Peyer's patch (tissue), 4 donors: Measurements from ENCODE around the gene MUSTN1. TPM values are rescaled to one million over a fixed set of nuclear protein-coding genes. Genes with fewer than 3 reads are reported as not detected.

Experiments used
- DNase-seq, 3 donors: peaks; one replicate each; pipeline ENCODE4 v3.0.0-alpha.2; 2017 to 2019
- H3K27ac ChIP-seq, 4 donors: fragments of 200-600 bp; sonication (generic); one replicate each; pipeline ENCODE4 v1.5.1; 2016 to 2019
- H3K27me3 ChIP-seq, 2 donors: fragments of 200-600 bp; sonication (generic); one replicate each; pipeline ENCODE4 v1.5.1; 2019
- H3K36me3 ChIP-seq, 3 donors: fragments of 200-600 bp; sonication (generic); one replicate each; pipeline ENCODE4 v1.5.1; 2016 to 2019
- H3K4me1 ChIP-seq, 4 donors: fragments of 200-600 bp; sonication (generic); one replicate each; pipeline ENCODE4 v1.5.1; 2016 to 2019
- H3K4me3 ChIP-seq, 4 donors: fragments of 200-600 bp; sonication (generic); 1 replicate in 3 of 4; 2 replicates in 1 of 4; pipeline ENCODE4 v1.5.1; 2016 to 2019; ENCODE audit warnings: mild to moderate bottlenecking in 1 of 4
- H3K9me3 ChIP-seq, 4 donors: fragments of 200-600 bp; sonication (generic); one replicate each; pipeline ENCODE4 v1.5.1; 2016 to 2019; ENCODE audit warnings: mild to moderate bottlenecking in 1 of 4
- POLR2A ChIP-seq, 2 donors: fragments of 450-650 bp; IDR thresholded peaks; one replicate each; pipeline ENCODE4 v1.5.1; 2017; ENCODE audit warnings: antibody characterized with exemption in 2 of 2, mild to moderate bottlenecking in 2 of 2, moderate library complexity in 2 of 2
- total RNA-seq, 4 donors: library from RNA; depleted of rRNA; stranded (reverse); fragments of >200 nt; gene quantifications; one replicate each; pipeline ENCODE4 v1.1.0, GENCODE V29; 2016
- TF ChIP-seq, protein P1 (sequence below), 6 experiments: fragments of 450-650 bp in 4 of 6; fragments of 200-600 bp in 2 of 6; sonication (generic) in 1 of 6; IDR thresholded peaks; one replicate each; pipeline ENCODE4 v1.5.1; 2017 to 2019; ENCODE audit warnings: antibody characterized with exemption in 6 of 6, mild to moderate bottlenecking in 3 of 6, moderate library complexity in 1 of 6

The MUSTN1 gene
- total RNA-seq, 4 donors from 2014 or later, result 2.3 to 28.9 (median 11.9) TPM

DNA sequence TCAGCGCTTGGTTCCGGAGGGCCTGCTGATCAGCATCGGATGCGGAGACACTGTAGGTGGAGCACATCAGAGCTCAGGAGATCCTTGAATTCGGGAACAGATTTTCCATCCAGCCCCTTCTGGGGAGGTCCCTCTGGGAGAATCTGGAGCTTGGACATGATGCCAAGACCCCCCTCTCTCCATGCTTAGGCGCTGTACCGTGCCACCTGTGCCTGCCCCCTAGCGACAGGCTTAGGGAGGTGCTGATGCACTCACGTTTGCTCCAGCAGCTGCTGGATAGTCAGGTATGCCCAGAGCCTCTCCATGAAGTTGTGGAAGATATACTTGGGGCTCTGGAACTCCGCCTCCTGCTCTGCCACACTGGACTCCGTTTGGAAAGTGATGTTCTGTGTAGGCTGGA lies 14.1 kb downstream of the MUSTN1 start:
- Histone ChIP-seq H3K9me3 (no peaks in the 10 kb centered on the region), H3K4me3 (no peak overlapping the region), H3K27me3 (no peaks in the 10 kb centered on the region), H3K36me3 (no peaks in the 10 kb centered on the region), H3K27ac (no peak overlapping the region), H3K4me1 (no peaks in the 10 kb centered on the region)
- DNase-seq, result no peak
- TF ChIP-seq, protein P1, sequence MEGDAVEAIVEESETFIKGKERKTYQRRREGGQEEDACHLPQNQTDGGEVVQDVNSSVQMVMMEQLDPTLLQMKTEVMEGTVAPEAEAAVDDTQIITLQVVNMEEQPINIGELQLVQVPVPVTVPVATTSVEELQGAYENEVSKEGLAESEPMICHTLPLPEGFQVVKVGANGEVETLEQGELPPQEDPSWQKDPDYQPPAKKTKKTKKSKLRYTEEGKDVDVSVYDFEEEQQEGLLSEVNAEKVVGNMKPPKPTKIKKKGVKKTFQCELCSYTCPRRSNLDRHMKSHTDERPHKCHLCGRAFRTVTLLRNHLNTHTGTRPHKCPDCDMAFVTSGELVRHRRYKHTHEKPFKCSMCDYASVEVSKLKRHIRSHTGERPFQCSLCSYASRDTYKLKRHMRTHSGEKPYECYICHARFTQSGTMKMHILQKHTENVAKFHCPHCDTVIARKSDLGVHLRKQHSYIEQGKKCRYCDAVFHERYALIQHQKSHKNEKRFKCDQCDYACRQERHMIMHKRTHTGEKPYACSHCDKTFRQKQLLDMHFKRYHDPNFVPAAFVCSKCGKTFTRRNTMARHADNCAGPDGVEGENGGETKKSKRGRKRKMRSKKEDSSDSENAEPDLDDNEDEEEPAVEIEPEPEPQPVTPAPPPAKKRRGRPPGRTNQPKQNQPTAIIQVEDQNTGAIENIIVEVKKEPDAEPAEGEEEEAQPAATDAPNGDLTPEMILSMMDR (IDR thresholded peaks at IDR 0.05), result peak in 4 of 6 experiments; percentile 30 to 41 (median 37)
- no peak for TF ChIP-seq POLR2A (IDR thresholded peaks at IDR 0.05)

DNA sequence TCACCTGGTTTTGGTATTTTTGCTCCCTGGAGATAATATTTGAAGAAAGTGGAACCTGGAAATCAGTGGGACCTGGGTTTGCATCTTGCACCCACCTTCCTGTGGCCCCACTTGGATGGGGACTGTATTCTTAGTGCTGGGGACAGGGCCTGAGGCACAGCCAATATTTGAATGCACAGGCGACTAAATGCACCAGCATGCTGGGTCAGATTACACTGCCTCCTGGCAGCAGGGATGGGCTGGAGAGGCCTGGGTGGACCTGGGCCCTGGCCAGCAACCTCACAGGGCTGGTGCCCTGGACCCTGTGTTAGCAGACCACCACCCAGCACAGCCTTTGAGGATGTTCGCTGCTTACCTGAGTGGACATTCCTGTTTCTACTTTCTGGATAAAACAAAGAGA lies 14.9 kb downstream of the MUSTN1 start:
- Histone ChIP-seq H3K4me3 (no peak overlapping the region), H3K4me1 (no peaks in the 10 kb centered on the region)

DNA sequence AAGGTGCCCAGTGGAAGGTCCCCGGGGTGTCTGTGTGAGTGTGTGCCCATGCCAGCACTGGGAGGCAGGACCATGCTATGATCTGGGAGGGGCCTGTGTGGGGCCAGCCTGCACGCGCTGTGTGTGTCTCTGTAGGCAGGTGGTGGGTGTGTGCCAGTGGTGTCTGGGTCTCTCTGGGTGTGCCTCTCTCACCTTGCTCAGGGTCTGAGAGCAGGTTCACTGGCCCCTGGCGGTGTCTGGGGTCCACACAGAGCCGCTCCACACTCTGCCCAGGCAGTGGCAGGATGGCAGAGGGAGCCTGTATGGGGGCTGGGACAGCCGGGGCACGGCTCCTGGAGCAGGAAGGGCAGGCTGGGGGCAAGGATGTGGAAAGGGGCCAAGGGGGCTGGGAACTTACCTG lies 17.0 kb downstream of the MUSTN1 start:
- Histone ChIP-seq H3K27me3 (no peaks in the 10 kb centered on the region), H3K36me3 (no peaks in the 10 kb centered on the region), H3K9me3 (no peaks in the 10 kb centered on the region), H3K4me3 (no peak overlapping the region), H3K4me1 (no peaks in the 10 kb centered on the region), H3K27ac (no peak overlapping the region)
- DNase-seq, result no peak
- TF ChIP-seq, protein P1 (IDR thresholded peaks at IDR 0.05), result no peak
- TF ChIP-seq POLR2A (IDR thresholded peaks at IDR 0.05), result no peak

More for the DNA sequence above, 14.9 kb downstream of the MUSTN1 start:
- no peaks in the 10 kb centered on the region for H3K9me3 ChIP-seq
- no peaks in the 10 kb centered on the region for H3K27me3 ChIP-seq
- H3K27ac ChIP-seq, result no peak overlapping the region
- no peaks in the 10 kb centered on the region for H3K36me3 ChIP-seq
- DNase-seq, result no peak
- no peak for TF ChIP-seq POLR2A (IDR thresholded peaks at IDR 0.05)
- TF ChIP-seq, protein P1 (IDR thresholded peaks at IDR 0.05), result no peak

GRCh38 chr3:52817221-52817620 lies 17.6 kb downstream of the MUSTN1 start:
- Histone ChIP-seq H3K4me1 (no peaks in the 10 kb centered on the region), H3K27ac (no peak overlapping the region), H3K4me3 (no peak overlapping the region), H3K27me3 (no peaks in the 10 kb centered on the region), H3K36me3 (no peaks in the 10 kb centered on the region), H3K9me3 (no peaks in the 10 kb centered on the region)
- no peak for DNase-seq
- TF ChIP-seq, protein P1 (IDR thresholded peaks at IDR 0.05), result no peak
- no peak for TF ChIP-seq POLR2A (IDR thresholded peaks at IDR 0.05)

GRCh38 chr3:52816654-52817053 lies 18.2 kb downstream of the MUSTN1 start:
- TF ChIP-seq POLR2A (IDR thresholded peaks at IDR 0.05), result no peak
- TF ChIP-seq, protein P1 (IDR thresholded peaks at IDR 0.05), result no peak
- no peak for DNase-seq
- no peaks in the 10 kb centered on the region for H3K9me3 ChIP-seq

GRCh38 chr3:52816199-52816598 lies 18.6 kb downstream of the MUSTN1 start:
- Histone ChIP-seq H3K4me1 (no peaks in the 10 kb centered on the region), H3K27me3 (no peaks in the 10 kb centered on the region), H3K27ac (no peak overlapping the region), H3K36me3 (no peaks in the 10 kb centered on the region), H3K9me3 (no peaks in the 10 kb centered on the region), H3K4me3 (no peak overlapping the region)
- no peak for DNase-seq
- TF ChIP-seq, protein P1 (IDR thresholded peaks at IDR 0.05), result no peak
- no peak for TF ChIP-seq POLR2A (IDR thresholded peaks at IDR 0.05)

More at GRCh38 chr3:52816654-52817053, 18.2 kb downstream of the MUSTN1 start:
- H3K4me1 ChIP-seq, result no peaks in the 10 kb centered on the region
- no peaks in the 10 kb centered on the region for H3K36me3 ChIP-seq
- no peak overlapping the region for H3K27ac ChIP-seq
- H3K4me3 ChIP-seq, result no peak overlapping the region
- H3K27me3 ChIP-seq, result no peaks in the 10 kb centered on the region
